GM12878 (cell line): Measurements from ENCODE around the gene CCDC191.

Source experiments
- POLR2A ChIP-seq: IDR thresholded peaks from 2 replicates; pipeline ENCODE4 v1.6.1; 2011; ENCODE audit warnings: low read depth, mild to moderate bottlenecking, low read length
- POLR2AphosphoS5 ChIP-seq: IDR thresholded peaks from 2 replicates; pipeline ENCODE4 v1.6.1; 2011; ENCODE audit warnings: mild to moderate bottlenecking, low read length, inconsistent platforms
- SIN3A ChIP-seq: IDR thresholded peaks from 2 replicates; pipeline ENCODE4 v1.6.1; 2012; ENCODE audit warnings: low read depth, low read length, improper control_type of control experiment
- TARDBP ChIP-seq: IDR thresholded peaks from 2 replicates; pipeline ENCODE4 v1.6.1; 2016; ENCODE audit warnings: borderline replicate concordance

GRCh38 chr3:114083112-114083511 is 26.8 kb upstream of the CCDC191 start:
- TF ChIP-seq TARDBP (no peak), POLR2A (no peak), SIN3A (no peak), POLR2AphosphoS5 (no peak)
